Natural killer cell (primary cell): ENCODE data around the gene C4orf51. TPM values are rescaled to one million over a fixed set of nuclear protein-coding genes. Genes with fewer than 3 reads are reported as not detected.

Experiments
- ATAC-seq, 3 donors: fragments of 150-1000 bp in 2 of 3; fragments of 200-7000 bp in 1 of 3; cut with Tn5 transposase; 1 replicate in 1 of 3; 2 replicates in 2 of 3; pipeline ENCODE4 v1.10.0; 2021; ENCODE audit warnings: mild to moderate bottlenecking in 2 of 3, moderate library complexity in 2 of 3
- DNase-seq, 2 donors: peaks; one replicate each; pipeline versions ENCODE4 v3.0.0 to v3.0.0-alpha.2; 2013 to 2021; ENCODE audit warnings: mixed read lengths in 1 of 2
- H3K27ac ChIP-seq: one replicate; pipeline ENCODE4 v1.5.1; 2013; ENCODE audit warnings: mild to moderate bottlenecking, low read length
- H3K27me3 ChIP-seq: one replicate; pipeline ENCODE4 v1.6.1; 2013; ENCODE audit warnings: low read length; ENCODE audit not compliant: control insufficient read depth, insufficient read depth
- H3K36me3 ChIP-seq: one replicate; pipeline ENCODE4 v1.6.1; 2013; ENCODE audit warnings: low read length; ENCODE audit not compliant: control insufficient read depth, insufficient read depth
- H3K4me1 ChIP-seq: one replicate; pipeline ENCODE4 v1.6.1; 2013; ENCODE audit warnings: low read length; ENCODE audit not compliant: control insufficient read depth, insufficient read depth
- H3K4me3 ChIP-seq: one replicate; pipeline ENCODE4 v1.5.1; 2013; ENCODE audit warnings: low read length
- H3K9me3 ChIP-seq: one replicate; pipeline ENCODE4 v1.6.1; 2013; ENCODE audit warnings: low read length; ENCODE audit not compliant: control insufficient read depth, insufficient read depth
- H3K27ac Mint-ChIP-seq, 2 donors: one replicate each; pipeline ENCODE4 v1.8.0; 2022; ENCODE audit warnings: mild to moderate bottlenecking in 2 of 2, mixed read lengths in 2 of 2, moderate library complexity in 1 of 2
- H3K27me3 Mint-ChIP-seq, 2 donors: one replicate each; pipeline ENCODE4 v1.8.0; 2022; ENCODE audit warnings: low read depth in 2 of 2, mixed read lengths in 2 of 2
- H3K36me3 Mint-ChIP-seq: one replicate; pipeline ENCODE4 v1.8.0; 2022; ENCODE audit warnings: mixed read lengths
- H3K4me1 Mint-ChIP-seq, 2 donors: one replicate each; pipeline ENCODE4 v1.8.0; 2022; ENCODE audit warnings: mixed read lengths in 2 of 2
- H3K4me3 Mint-ChIP-seq: one replicate; pipeline ENCODE4 v1.8.0; 2022; ENCODE audit warnings: mild to moderate bottlenecking, moderate library complexity, mixed read lengths
- H3K9me3 Mint-ChIP-seq, 2 donors: one replicate each; pipeline ENCODE4 v1.8.0; 2022; ENCODE audit warnings: mixed read lengths in 2 of 2
- WGBS: methylation state at CpG from one replicate; pipeline ENCODE4 v1.1.7; 2013; ENCODE audit warnings: missing lambda C conversion rate; ENCODE audit not compliant: insufficient coverage; 5-methylcytosine and 5-hydroxymethylcytosine counted together
- intact Hi-C: fragments of 100-400 bp; cut with micrococcal nuclease; formaldehyde crosslinking; loops from one replicate; pipeline ENCODE4 v1.14.2; 2022
- total RNA-seq, 4 donors: library from RNA; stranded (reverse); fragments of 120-200 nt in 1 of 4; gene quantifications; one replicate each; pipeline versions ENCODE4 v1.2.3 to v1.2.4, GENCODE V29; 2013 to 2022
- TF ChIP-seq, protein P1 (sequence below): fragments of 200-600 bp; IDR thresholded peaks from one replicate; pipeline ENCODE4 v1.8.0; 2022; ENCODE audit warnings: antibody characterized with exemption

C4orf51 gene
- total RNA-seq, 3 donors from 2014 or later (not counting 1 experiment from before 2014, with no cell fraction given) = not detected

DNA sequence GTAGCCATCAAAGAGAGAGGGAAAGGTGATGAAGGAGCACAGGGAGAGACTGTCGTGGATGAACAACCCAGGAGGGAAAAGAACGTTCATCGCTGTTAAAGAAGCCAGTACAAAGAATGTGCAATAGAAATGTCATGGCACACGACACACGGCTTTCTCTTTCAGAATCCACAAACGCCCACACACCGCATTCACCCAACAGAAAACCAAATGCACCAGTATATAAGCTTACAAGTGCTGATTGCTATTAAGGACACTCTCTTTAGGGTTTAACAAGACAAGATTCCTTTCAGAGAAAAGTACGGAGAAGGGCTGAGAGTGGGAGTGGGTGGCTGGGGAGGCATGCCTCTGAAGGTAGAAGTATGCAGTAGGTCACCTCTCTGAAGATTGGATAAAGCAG lies 80.2 kb downstream of the C4orf51 start:
- Histone ChIP-seq H3K4me3 (no peak overlapping the region), H3K9me3 (no peaks in the 10 kb centered on the region), H3K27me3 (no peaks in the 10 kb centered on the region), H3K36me3 (peaks cover 37% of the 10 kb centered on the region), H3K27ac (no peak overlapping the region), H3K4me1 (no peaks in the 10 kb centered on the region)
- Mint-ChIP-seq H3K27me3 (no peaks in the 10 kb centered on the region), H3K36me3 (peaks cover 25% of the 10 kb centered on the region), H3K4me1 (no peaks in the 10 kb centered on the region), H3K27ac (no peak overlapping the region), H3K4me3 (no peak overlapping the region), H3K9me3 (no peaks in the 10 kb centered on the region)
- ATAC-seq (no peak), DNase-seq (no peak)
- TF ChIP-seq, protein P1, sequence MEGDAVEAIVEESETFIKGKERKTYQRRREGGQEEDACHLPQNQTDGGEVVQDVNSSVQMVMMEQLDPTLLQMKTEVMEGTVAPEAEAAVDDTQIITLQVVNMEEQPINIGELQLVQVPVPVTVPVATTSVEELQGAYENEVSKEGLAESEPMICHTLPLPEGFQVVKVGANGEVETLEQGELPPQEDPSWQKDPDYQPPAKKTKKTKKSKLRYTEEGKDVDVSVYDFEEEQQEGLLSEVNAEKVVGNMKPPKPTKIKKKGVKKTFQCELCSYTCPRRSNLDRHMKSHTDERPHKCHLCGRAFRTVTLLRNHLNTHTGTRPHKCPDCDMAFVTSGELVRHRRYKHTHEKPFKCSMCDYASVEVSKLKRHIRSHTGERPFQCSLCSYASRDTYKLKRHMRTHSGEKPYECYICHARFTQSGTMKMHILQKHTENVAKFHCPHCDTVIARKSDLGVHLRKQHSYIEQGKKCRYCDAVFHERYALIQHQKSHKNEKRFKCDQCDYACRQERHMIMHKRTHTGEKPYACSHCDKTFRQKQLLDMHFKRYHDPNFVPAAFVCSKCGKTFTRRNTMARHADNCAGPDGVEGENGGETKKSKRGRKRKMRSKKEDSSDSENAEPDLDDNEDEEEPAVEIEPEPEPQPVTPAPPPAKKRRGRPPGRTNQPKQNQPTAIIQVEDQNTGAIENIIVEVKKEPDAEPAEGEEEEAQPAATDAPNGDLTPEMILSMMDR = no peak
- WGBS = 89% methylated on average over 8 of the region's 8 CpGs
- intact Hi-C loops = no loop called here

DNA sequence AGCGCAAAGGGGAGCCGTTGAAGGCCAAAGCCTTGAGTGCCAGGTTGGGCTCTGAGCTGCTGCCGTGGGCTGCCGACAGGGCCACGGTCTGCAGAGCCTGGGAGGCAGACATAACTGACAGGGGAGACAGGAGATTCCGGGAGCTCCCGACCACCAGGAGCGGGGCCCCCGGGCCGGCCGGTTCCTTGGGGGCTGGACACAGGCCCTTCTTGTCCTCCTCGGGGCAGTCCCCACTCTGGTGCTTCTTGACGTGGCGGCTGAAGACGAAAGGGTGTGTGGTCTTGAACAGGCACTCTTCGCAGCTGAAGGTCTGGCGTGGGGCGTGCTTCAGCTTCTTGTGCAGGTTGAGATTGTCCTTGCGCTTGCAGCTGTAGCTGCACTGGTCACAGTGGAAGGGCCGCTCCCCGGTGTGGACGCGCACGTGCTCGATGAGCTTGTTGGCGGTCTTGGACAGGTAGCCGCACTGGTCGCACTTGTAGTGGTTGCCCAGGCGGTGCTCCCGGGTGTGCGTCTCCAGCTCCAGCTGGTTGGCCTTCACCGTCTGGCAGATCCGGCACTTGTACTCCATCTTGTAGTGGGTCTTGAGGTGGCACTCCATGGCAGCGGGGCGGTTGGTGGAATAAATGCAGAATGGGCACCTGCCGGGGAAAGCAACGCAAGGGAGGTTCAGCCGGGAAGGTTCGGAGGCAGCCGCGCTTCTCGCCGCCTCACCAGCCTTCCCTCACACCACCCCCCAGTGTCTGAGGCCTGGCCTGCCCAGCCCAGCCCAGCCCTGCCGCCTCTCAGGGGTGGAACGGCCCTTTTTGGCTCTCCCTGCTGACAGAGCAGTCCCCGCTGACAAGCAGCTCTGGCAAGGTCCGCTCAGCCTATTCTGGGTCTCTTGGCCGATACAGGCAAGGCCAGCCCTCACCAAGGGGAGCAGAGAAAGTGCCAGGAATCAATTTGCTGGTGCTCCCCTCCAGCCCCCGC lies 81.3 kb downstream of the C4orf51 start:
- peaks cover 41% of the 10 kb centered on the region for H3K36me3 ChIP-seq
- 98% methylated on average over 49 of the region's 49 CpGs for WGBS

DNA sequence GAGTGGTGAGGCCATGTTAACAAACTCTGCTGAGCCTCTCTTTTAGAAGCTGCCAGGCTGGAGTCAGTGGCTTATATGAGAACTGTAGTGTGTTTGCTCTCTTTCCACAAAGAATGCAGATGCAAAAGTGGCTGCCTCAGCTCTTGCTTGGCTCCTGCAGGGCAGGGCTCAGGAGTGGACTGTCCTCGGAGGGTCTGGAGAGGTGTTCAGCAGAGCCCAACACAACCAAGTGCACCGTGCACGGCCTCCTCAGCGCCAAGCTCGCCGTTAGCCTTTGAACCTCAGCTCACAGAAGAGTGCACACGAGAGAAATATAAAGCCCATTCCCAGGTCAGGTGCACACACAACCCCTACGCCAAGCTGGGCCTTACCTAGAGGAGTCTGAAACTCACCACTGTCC lies 82.8 kb downstream of the C4orf51 start:
- intact Hi-C loops = no loop called here
- Mint-ChIP-seq H3K27ac (no peak overlapping the region), H3K4me3 (no peak overlapping the region), H3K4me1 (no peaks in the 10 kb centered on the region), H3K27me3 (no peaks in the 10 kb centered on the region), H3K9me3 (no peaks in the 10 kb centered on the region), H3K36me3 (peaks cover 36% of the 10 kb centered on the region)
- 97% methylated on average over 8 of the region's 8 CpGs for WGBS
- Histone ChIP-seq H3K9me3 (no peaks in the 10 kb centered on the region), H3K4me1 (no peaks in the 10 kb centered on the region), H3K27me3 (no peaks in the 10 kb centered on the region), H3K36me3 (peaks cover 44% of the 10 kb centered on the region), H3K27ac (no peak overlapping the region), H3K4me3 (no peak overlapping the region)
- TF ChIP-seq, protein P1 = no peak
- DNase-seq (no peak), ATAC-seq (no peak)

More for the DNA sequence above, 81.3 kb downstream of the C4orf51 start:
- intact Hi-C loops = no loop called here
- H3K27ac Mint-ChIP-seq = no peak overlapping the region
- H3K4me1 Mint-ChIP-seq = no peaks in the 10 kb centered on the region
- ATAC-seq = no peak
- peaks cover 29% of the 10 kb centered on the region for H3K36me3 Mint-ChIP-seq
- Histone ChIP-seq H3K4me1 (no peaks in the 10 kb centered on the region), H3K9me3 (no peaks in the 10 kb centered on the region), H3K27me3 (no peaks in the 10 kb centered on the region), H3K4me3 (no peak overlapping the region), H3K27ac (no peak overlapping the region)
- TF ChIP-seq, protein P1 = no peak
- H3K9me3 Mint-ChIP-seq = no peaks in the 10 kb centered on the region
- H3K27me3 Mint-ChIP-seq = no peaks in the 10 kb centered on the region
- no peak for DNase-seq
- H3K4me3 Mint-ChIP-seq = no peak overlapping the region
